ENCODE measurements around the gene ASCL2.

- no peak for TF ChIP-seq CTCF (conservative IDR thresholded peaks at IDR 0.05; ENCODE audit: low read length)
- TF ChIP-seq EZH2phosphoT487 (IDR thresholded peaks at IDR 0.05; ENCODE audit: borderline replicate concordance, low read depth, low read length) = no peak
These were observed 18.4 kb downstream of the ASCL2 start for GRCh38 chr11:2252018-2252417.
